Activated T-cell treated with anti-CD3 and anti-CD28 coated beads, Interleukin-2, amount 50 U/mL, for 4 hours (primary cell): ENCODE data around the gene PCDHGA4. TPM values are rescaled to one million over a fixed set of nuclear protein-coding genes. Genes with fewer than 3 reads are reported as not detected.

Experiments used
- total RNA-seq, 3 donors: library from RNA; stranded (reverse); gene quantifications; one replicate each; pipeline ENCODE4 v1.2.1, GENCODE V29; 2021

Gene PCDHGA4
- total RNA-seq, 3 donors from 2014 or later, result 0.08 to 0.30 (median 0.08) TPM

Other genes starting within 250 kb of the PCDHGA4 start
- gene PCDHB4, start 233.2 kb upstream of the PCDHGA4 start, total RNA-seq, result not detected
- gene PCDHB5, start 219.8 kb upstream of the PCDHGA4 start, total RNA-seq, result under 1 TPM in 2 of 3 donors, not detected in 1; 0.13 to 0.16 TPM
- gene PCDHB6, start 205.0 kb upstream of the PCDHGA4 start, total RNA-seq, result under 1 TPM in 1 of 3 donors, not detected in 2; 0.05 TPM
- gene PCDHB7, start 182.4 kb upstream of the PCDHGA4 start, total RNA-seq, result not detected
- gene PCDHB8, start 177.2 kb upstream of the PCDHGA4 start, total RNA-seq, result not detected
- not detected for gene PCDHB16, start 172.6 kb upstream of the PCDHGA4 start, total RNA-seq
- not detected for gene PCDHB9, start 167.9 kb upstream of the PCDHGA4 start, total RNA-seq
- under 1 TPM in 1 of 3 donors, not detected in 2; 0.08 TPM for gene PCDHB10, start 162.7 kb upstream of the PCDHGA4 start, total RNA-seq
- gene PCDHB11, start 155.4 kb upstream of the PCDHGA4 start, total RNA-seq, result not detected
- gene PCDHB12, start 146.3 kb upstream of the PCDHGA4 start, total RNA-seq, result not detected
- gene PCDHB13, start 141.1 kb upstream of the PCDHGA4 start, total RNA-seq, result under 1 TPM; 0.08 to 0.16 (median 0.10) TPM
- under 1 TPM in 2 of 3 donors, not detected in 1; 0.08 TPM for gene PCDHB14, start 131.7 kb upstream of the PCDHGA4 start, total RNA-seq
- gene PCDHB15, start 109.6 kb upstream of the PCDHGA4 start, total RNA-seq, result under 1 TPM in 1 of 3 donors, not detected in 2; 0.08 TPM
- gene SLC25A2, start 51.0 kb upstream of the PCDHGA4 start, total RNA-seq, result under 1 TPM in 1 of 3 donors, not detected in 2; 0.18 TPM
- gene TAF7, start 34.2 kb upstream of the PCDHGA4 start, total RNA-seq, result 10 to 100 TPM; 64.8 to 73.8 (median 70.4) TPM
- gene PCDHGA1, start 24.5 kb upstream of the PCDHGA4 start, total RNA-seq, result under 1 TPM; 0.05 to 0.11 (median 0.11) TPM
- under 1 TPM in 1 of 3 donors, not detected in 2; 0.05 TPM for gene PCDHGA2, start 16.3 kb upstream of the PCDHGA4 start, total RNA-seq
- gene PCDHGA3, start 11.2 kb upstream of the PCDHGA4 start, total RNA-seq, result not detected
- under 1 TPM in 1 of 3 donors, not detected in 2; 0.13 TPM for gene PCDHGB1, start 4.9 kb upstream of the PCDHGA4 start, total RNA-seq
- under 1 TPM; 0.13 to 0.43 (median 0.40) TPM for gene PCDHGB2, start 5.0 kb downstream of the PCDHGA4 start, total RNA-seq
- under 1 TPM; 0.05 to 0.13 (median 0.08) TPM for gene PCDHGA5, start 9.1 kb downstream of the PCDHGA4 start, total RNA-seq
- under 1 TPM; 0.10 to 0.19 (median 0.13) TPM for gene PCDHGB3, start 15.2 kb downstream of the PCDHGA4 start, total RNA-seq
- under 1 TPM; 0.13 to 0.27 (median 0.18) TPM for gene PCDHGA6, start 18.9 kb downstream of the PCDHGA4 start, total RNA-seq
- under 1 TPM in 2 of 3 donors, not detected in 1; 0.08 to 0.11 TPM for gene PCDHGA7, start 27.7 kb downstream of the PCDHGA4 start, total RNA-seq
- under 1 TPM; 0.08 to 0.22 (median 0.20) TPM for gene PCDHGB4, start 32.7 kb downstream of the PCDHGA4 start, total RNA-seq
- gene PCDHGA8, start 37.6 kb downstream of the PCDHGA4 start, total RNA-seq, result not detected
- under 1 TPM; 0.26 to 0.91 (median 0.27) TPM for gene PCDHGB5, start 42.9 kb downstream of the PCDHGA4 start, total RNA-seq
- under 1 TPM; 0.13 to 0.18 (median 0.16) TPM for gene PCDHGA9, start 47.8 kb downstream of the PCDHGA4 start, total RNA-seq
- gene PCDHGB6, start 53.0 kb downstream of the PCDHGA4 start, total RNA-seq, result under 1 TPM; 0.08 to 0.22 (median 0.18) TPM
- gene PCDHGA10, start 58.0 kb downstream of the PCDHGA4 start, total RNA-seq, result under 1 TPM; 0.25 to 0.68 (median 0.40) TPM
- gene PCDHGB7, start 62.7 kb downstream of the PCDHGA4 start, total RNA-seq, result under 1 TPM in 1 of 3 donors, not detected in 2; 0.15 TPM
- under 1 TPM; 0.05 to 0.13 (median 0.05) TPM for gene PCDHGA11, start 66.0 kb downstream of the PCDHGA4 start, total RNA-seq
- gene PCDHGA12, start 75.5 kb downstream of the PCDHGA4 start, total RNA-seq, result under 1 TPM; 0.11 to 0.24 (median 0.20) TPM
- under 1 TPM; 0.22 to 0.55 (median 0.48) TPM for gene PCDHGC3, start 120.9 kb downstream of the PCDHGA4 start, total RNA-seq
- not detected for gene PCDHGC4, start 130.0 kb downstream of the PCDHGA4 start, total RNA-seq
- not detected for gene PCDHGC5, start 134.1 kb downstream of the PCDHGA4 start, total RNA-seq